Ishikawa (cell line): ENCODE data around the gene SRRM1.

Source experiments
- CEBPB ChIP-seq: IDR thresholded peaks from 2 replicates; pipeline ENCODE4 v1.6.1; 2012
- CREB1 ChIP-seq: IDR thresholded peaks from 2 replicates; pipeline ENCODE4 v1.6.1; 2012; ENCODE audit warnings: low read depth
- EGR1 ChIP-seq: IDR thresholded peaks from 2 replicates; pipeline ENCODE4 v1.6.1; 2012
- EP300 ChIP-seq: IDR thresholded peaks from 2 replicates; pipeline ENCODE4 v1.6.1; 2012; ENCODE audit warnings: borderline replicate concordance
- FOXM1 ChIP-seq: IDR thresholded peaks from 2 replicates; pipeline ENCODE4 v1.6.1; 2012; ENCODE audit warnings: low read depth, borderline replicate concordance
- MAX ChIP-seq: IDR thresholded peaks from 2 replicates; pipeline ENCODE4 v1.6.1; 2012
- NFIC ChIP-seq: IDR thresholded peaks from 2 replicates; pipeline ENCODE4 v1.6.1; 2012
- REST ChIP-seq: IDR thresholded peaks from 2 replicates; pipeline ENCODE4 v1.6.1; 2012; ENCODE audit warnings: low read depth, mild to moderate bottlenecking
- TAF1 ChIP-seq: IDR thresholded peaks from 2 replicates; pipeline ENCODE4 v1.6.1; 2012; ENCODE audit warnings: low read depth, mild to moderate bottlenecking
- TCF12 ChIP-seq: IDR thresholded peaks from 2 replicates; pipeline ENCODE4 v1.6.1; 2012; ENCODE audit warnings: low read depth
- TEAD4 ChIP-seq: IDR thresholded peaks from 2 replicates; pipeline ENCODE4 v1.6.1; 2012
- USF1 ChIP-seq: IDR thresholded peaks from 2 replicates; pipeline ENCODE4 v1.6.1; 2012
- YY1 ChIP-seq: IDR thresholded peaks from 2 replicates; pipeline ENCODE4 v1.6.1; 2012; ENCODE audit warnings: low read depth
- ZBTB7A ChIP-seq: IDR thresholded peaks from 2 replicates; pipeline ENCODE4 v1.6.1; 2012; ENCODE audit warnings: low read depth

DNA sequence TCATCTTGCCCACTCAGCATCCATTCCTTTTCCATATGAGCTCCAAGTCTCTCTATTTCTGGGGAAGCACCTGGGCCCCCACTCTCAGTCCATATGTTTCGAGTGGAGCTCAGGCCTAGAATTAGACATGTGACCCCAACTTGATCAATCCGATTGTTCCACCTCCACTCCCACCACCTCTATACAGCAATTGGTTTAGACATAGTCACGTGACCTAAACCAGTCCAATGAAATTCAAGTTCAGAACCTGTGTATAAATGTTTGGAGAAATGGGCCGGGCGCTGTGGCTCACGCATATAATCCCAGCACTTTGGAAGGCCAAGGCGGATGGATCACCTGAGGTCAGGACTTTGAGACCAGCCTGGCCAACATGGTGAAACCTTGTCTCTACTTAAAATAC is 72.6 kb downstream of the SRRM1 start:
- TF ChIP-seq MAX = no peak
- no peak for TF ChIP-seq CREB1
- no peak for TF ChIP-seq TEAD4
- TF ChIP-seq YY1 = no peak
- no peak for TF ChIP-seq FOXM1
- no peak for TF ChIP-seq EP300
- TF ChIP-seq TAF1 = no peak
- TF ChIP-seq USF1 = peak; percentile 18; the same call in 1 of the 2 replicates
- no peak for TF ChIP-seq ZBTB7A
- no peak for TF ChIP-seq REST
- TF ChIP-seq CEBPB = no peak
- TF ChIP-seq EGR1 = no peak
- TF ChIP-seq TCF12 = no peak
- TF ChIP-seq NFIC = no peak
